Left colon (tissue), 2 donors: ENCODE results near the gene UTP4. TPM values are rescaled to one million over a fixed set of nuclear protein-coding genes. Genes with fewer than 3 reads are reported as not detected.

Source experiments
- ATAC-seq: fragments of 200-7000 bp; cut with Tn5 transposase; one replicate; pipeline ENCODE4 v1.9.1; 2020; ENCODE audit warnings: mild to moderate bottlenecking, moderate library complexity
- DNase-seq, 2 donors: peaks; one replicate each; pipeline ENCODE4 v3.0.0-alpha.2; 2020
- intact Hi-C, 2 donors: fragments of 100-400 bp; cut with DNase I in 1 of 2; cut with micrococcal nuclease in 1 of 2; formaldehyde crosslinking; loops; one replicate each; pipeline versions ENCODE4 v1.11.2 to v1.14.0; 2022; cut with DNase I, micrococcal nuclease
- total RNA-seq, 2 donors: library from RNA; stranded (reverse); fragmentation: NEBNext Ultra II Directional; extraction: Animal tissue kit (Norgen Biotek cat#: 25700); gene quantifications; one replicate each; pipeline ENCODE4 v1.2.1, GENCODE V29; 2021
- donor health status: DM: no; HTN: no; CAD: no.
- donor health status: DM: yes; HTN: yes; CAD: no.

UTP4 gene
- total RNA-seq, 2 donors from 2014 or later: 20.8 to 22.9 TPM

DNA sequence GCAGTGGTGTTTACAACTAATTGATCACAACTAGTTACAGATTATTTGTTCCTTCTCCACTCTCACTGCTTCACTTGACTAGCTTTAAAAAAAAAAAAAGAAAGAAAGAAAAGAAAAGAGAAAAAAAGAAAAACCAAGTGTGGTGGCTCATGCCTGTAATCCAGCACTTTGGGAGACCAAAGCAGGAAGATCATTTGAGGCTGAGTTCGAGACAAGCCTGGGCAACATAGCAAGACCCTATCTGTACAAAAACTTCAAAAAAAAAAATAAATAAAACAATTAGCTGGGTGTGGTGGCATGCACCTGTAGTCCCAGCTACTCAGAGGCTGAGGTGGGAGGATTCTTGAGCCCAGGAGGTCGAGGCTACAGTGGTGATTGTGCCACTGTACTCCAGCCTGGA lies 58.7 kb downstream of the UTP4 start:
- intact Hi-C loops: no loop called here

GRCh38 chr16:69193855-69194254 lies 61.4 kb downstream of the UTP4 start:
- intact Hi-C loops: no loop called here
- ATAC-seq (no peak), DNase-seq (no peak)

More for the DNA sequence above, 58.7 kb downstream of the UTP4 start:
- ATAC-seq (no peak), DNase-seq (no peak)

GRCh38 chr16:69194488-69194887 lies 62.0 kb downstream of the UTP4 start:
- intact Hi-C loops: no loop called here
- DNase-seq (no peak), ATAC-seq (no peak)

GRCh38 chr16:69195369-69196029 lies 63.0 kb downstream of the UTP4 start:
- DNase-seq (no peak), ATAC-seq (peak; percentile 81)

DNA sequence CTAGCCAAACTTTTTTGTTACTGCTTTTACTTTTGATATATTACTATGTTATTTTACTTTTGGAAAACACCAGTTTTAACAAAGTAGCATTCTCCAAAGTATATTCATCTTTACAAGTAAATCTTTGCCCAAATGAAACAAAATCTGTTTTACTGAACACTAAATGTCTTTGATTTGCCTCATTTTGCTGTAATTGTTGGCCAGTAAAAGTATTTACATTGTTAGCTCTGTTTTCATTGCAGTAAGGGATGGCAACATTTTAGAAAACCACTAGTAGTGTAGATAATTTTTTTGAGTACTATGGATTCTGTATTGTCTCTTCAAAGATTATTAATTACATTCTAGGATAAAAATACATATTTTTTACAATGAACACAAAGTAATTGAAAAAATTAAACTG lies 65.1 kb downstream of the UTP4 start:
- DNase-seq (no peak), ATAC-seq (no peak)

More at GRCh38 chr16:69195369-69196029, 63.0 kb downstream of the UTP4 start:
- intact Hi-C loops: no loop called here

GRCh38 chr16:69199382-69199781 lies 66.9 kb downstream of the UTP4 start:
- ATAC-seq (no peak), DNase-seq (no peak)
- intact Hi-C loops: no loop called here

More for the DNA sequence above, 65.1 kb downstream of the UTP4 start:
- intact Hi-C loops: no loop called here

- no peak for DNase-seq
- no peak for ATAC-seq
- intact Hi-C loops: no loop called here
Observed at GRCh38 chr16:69201291-69201690, 68.8 kb downstream of the UTP4 start.

DNA sequence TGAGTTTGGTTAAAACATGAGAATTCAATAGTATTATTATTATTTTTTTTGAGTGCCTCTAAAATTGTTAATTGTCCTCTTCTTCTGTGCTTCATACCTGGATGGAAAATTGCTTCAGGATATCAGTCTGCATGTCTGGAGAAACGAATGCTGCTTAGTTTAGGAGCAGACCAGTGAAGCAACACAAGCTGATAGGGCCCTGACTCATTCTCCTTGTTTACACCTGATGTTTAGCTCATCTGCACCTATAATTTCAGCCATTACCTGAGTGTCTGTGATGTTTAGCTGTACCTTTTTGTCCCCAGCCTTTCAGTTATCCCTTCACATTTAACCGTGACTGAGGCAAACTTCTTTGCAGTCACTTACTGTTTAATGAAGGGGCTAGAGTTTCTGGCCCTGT lies 69.3 kb downstream of the UTP4 start:
- ATAC-seq (no peak), DNase-seq (no peak)
- intact Hi-C loops: no loop called here

- ATAC-seq: no peak
- no peak for DNase-seq
- intact Hi-C loops: no loop called here
Observed at GRCh38 chr16:69204172-69204571, 71.7 kb downstream of the UTP4 start.

- DNase-seq (no peak), ATAC-seq (no peak)
- intact Hi-C loops: no loop called here
Observed at GRCh38 chr16:69209735-69210134, 77.3 kb downstream of the UTP4 start.

- intact Hi-C loops: no loop called here
- DNase-seq (no peak), ATAC-seq (peak; percentile 98)
Observed at GRCh38 chr16:69217433-69217832, 85.0 kb downstream of the UTP4 start.

Other genes starting within 250 kb of the UTP4 start
- gene HAS3, start 27.0 kb upstream of the UTP4 start, total RNA-seq: 10 to 100 TPM in 1 of 2 donors, 1 to 10 TPM in 1; 2.8 to 21.1 TPM
- 10 to 100 TPM; 84.4 to 90.3 TPM for gene CHTF8, start 61 bp upstream of the UTP4 start, total RNA-seq
- 10 to 100 TPM; 32.0 to 33.8 TPM for gene SNTB2, start 54.5 kb downstream of the UTP4 start, total RNA-seq
- 10 to 100 TPM; 34.1 to 34.3 TPM for gene VPS4A, start 178.7 kb downstream of the UTP4 start, total RNA-seq
- 10 to 100 TPM; 10.1 to 20.5 TPM for gene PDF, start 197.9 kb downstream of the UTP4 start, total RNA-seq
- 10 to 100 TPM; 31.7 to 36.6 TPM for gene COG8, start 206.9 kb downstream of the UTP4 start, total RNA-seq
- 10 to 100 TPM; 19.0 to 22.1 TPM for gene NIP7, start 207.1 kb downstream of the UTP4 start, total RNA-seq
- gene TMED6, start 219.1 kb downstream of the UTP4 start, total RNA-seq: 1 to 10 TPM; 2.5 to 9.4 TPM